ENCODE data around the gene CIAO3.

DNA sequence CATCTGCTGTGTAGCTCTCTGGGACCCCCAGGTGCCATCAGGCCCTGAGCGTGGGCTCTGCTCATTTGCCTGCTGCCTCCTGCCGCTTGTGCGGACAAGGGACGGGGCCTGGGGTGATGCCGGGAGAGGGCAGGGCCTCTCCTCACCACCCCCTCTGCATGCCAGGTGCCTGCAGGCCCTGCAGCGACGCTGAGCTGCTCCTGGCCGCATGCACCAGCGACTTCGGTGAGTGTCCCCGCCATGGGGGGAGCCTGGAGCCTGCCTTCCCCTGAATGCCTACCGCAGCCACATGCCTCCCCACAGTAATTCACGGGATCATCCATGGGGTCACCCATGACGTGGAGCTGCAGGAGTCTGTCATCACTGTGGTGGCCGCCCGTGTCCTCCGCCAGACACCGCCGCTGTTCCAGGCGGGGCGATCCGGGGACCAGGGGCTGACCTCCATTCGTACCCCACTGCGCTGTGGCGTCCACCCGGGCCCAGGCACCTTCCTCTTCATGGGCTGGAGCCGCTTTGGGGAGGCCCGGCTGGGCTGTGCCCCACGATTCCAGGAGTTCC lies 23.9 kb downstream of the CIAO3 start:
- TF ChIP-seq MYBL2 (CRISPR knock-in tag; IDR thresholded peaks at IDR 0.05) = no peak
- TF ChIP-seq, protein P1, sequence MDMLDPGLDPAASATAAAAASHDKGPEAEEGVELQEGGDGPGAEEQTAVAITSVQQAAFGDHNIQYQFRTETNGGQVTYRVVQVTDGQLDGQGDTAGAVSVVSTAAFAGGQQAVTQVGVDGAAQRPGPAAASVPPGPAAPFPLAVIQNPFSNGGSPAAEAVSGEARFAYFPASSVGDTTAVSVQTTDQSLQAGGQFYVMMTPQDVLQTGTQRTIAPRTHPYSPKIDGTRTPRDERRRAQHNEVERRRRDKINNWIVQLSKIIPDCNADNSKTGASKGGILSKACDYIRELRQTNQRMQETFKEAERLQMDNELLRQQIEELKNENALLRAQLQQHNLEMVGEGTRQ (CRISPR knock-in tag; IDR thresholded peaks at IDR 0.05) = no peak
- TF ChIP-seq, protein P2, sequence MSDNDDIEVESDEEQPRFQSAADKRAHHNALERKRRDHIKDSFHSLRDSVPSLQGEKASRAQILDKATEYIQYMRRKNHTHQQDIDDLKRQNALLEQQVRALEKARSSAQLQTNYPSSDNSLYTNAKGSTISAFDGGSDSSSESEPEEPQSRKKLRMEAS (CRISPR knock-in tag; IDR thresholded peaks at IDR 0.05) = no peak
- no peak for TF ChIP-seq SOX15 (CRISPR knock-in tag; IDR thresholded peaks at IDR 0.05)
- TF ChIP-seq, protein P3, sequence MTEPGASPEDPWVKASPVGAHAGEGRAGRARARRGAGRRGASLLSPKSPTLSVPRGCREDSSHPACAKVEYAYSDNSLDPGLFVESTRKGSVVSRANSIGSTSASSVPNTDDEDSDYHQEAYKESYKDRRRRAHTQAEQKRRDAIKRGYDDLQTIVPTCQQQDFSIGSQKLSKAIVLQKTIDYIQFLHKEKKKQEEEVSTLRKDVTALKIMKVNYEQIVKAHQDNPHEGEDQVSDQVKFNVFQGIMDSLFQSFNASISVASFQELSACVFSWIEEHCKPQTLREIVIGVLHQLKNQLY (CRISPR knock-in tag; IDR thresholded peaks at IDR 0.05) = no peak
- TF ChIP-seq, protein P4, sequence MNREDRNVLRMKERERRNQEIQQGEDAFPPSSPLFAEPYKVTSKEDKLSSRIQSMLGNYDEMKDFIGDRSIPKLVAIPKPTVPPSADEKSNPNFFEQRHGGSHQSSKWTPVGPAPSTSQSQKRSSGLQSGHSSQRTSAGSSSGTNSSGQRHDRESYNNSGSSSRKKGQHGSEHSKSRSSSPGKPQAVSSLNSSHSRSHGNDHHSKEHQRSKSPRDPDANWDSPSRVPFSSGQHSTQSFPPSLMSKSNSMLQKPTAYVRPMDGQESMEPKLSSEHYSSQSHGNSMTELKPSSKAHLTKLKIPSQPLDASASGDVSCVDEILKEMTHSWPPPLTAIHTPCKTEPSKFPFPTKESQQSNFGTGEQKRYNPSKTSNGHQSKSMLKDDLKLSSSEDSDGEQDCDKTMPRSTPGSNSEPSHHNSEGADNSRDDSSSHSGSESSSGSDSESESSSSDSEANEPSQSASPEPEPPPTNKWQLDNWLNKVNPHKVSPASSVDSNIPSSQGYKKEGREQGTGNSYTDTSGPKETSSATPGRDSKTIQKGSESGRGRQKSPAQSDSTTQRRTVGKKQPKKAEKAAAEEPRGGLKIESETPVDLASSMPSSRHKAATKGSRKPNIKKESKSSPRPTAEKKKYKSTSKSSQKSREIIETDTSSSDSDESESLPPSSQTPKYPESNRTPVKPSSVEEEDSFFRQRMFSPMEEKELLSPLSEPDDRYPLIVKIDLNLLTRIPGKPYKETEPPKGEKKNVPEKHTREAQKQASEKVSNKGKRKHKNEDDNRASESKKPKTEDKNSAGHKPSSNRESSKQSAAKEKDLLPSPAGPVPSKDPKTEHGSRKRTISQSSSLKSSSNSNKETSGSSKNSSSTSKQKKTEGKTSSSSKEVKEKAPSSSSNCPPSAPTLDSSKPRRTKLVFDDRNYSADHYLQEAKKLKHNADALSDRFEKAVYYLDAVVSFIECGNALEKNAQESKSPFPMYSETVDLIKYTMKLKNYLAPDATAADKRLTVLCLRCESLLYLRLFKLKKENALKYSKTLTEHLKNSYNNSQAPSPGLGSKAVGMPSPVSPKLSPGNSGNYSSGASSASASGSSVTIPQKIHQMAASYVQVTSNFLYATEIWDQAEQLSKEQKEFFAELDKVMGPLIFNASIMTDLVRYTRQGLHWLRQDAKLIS (CRISPR knock-in tag; IDR thresholded peaks at IDR 0.05; ENCODE audit: borderline replicate concordance) = no peak
